ENCODE results near the gene FZR1. TPM values are rescaled to one million over a fixed set of nuclear protein-coding genes. Genes with fewer than 3 reads are reported as not detected.

Gene FZR1
- total and polyA plus RNA-seq, 2 experiments from 2014 or later: 16.1 to 39.2 TPM

GRCh38 chr19:3500429-3501101, 5.5 kb upstream of the FZR1 start, which contains the start of gene DOHH:
Gene DOHH, minus strand, starts transcription at chr19:3500674. Its CDS starts 3,860 bp downstream, at chr19:3496814.
- no peaks in the 10 kb centered on the region for H3K9me2 ChIP-seq (ENCODE audit: insufficient read depth)
- H3K4me3 ChIP-seq: peak within 1 kb of the TSS; percentile 99
- H3K79me2 ChIP-seq (replicated peaks; ENCODE audit: insufficient read depth): peaks cover 27% of the 10 kb centered on the region
- peak; percentile 93 for ATAC-seq
- H3K27me3 ChIP-seq (ENCODE audit: insufficient read depth): no peaks in the 10 kb centered on the region
- H3K9me3 Mint-ChIP-seq: peaks cover 4% of the 10 kb centered on the region; the same call in 1 of the 3 replicates
- peaks cover 25% of the 10 kb centered on the region for H3K36me3 Mint-ChIP-seq (ENCODE audit: low read depth)
- peaks cover 7% of the 10 kb centered on the region for H3K27me3 Mint-ChIP-seq (ENCODE audit: insufficient read depth, low read depth, poor library complexity)
- H3F3A ChIP-seq (replicated peaks; ENCODE audit: low read depth): 0 out of 2 replicates have a peak, but pooled peaks cover 3% of the 10 kb centered on the region
- peak; percentile 98 for DNase-seq (ENCODE audit: low spot score)
- peak within 1 kb of the TSS; percentile 87 for H3K4me3 Mint-ChIP-seq
- peaks cover 5% of the 10 kb centered on the region; the same call in 1 of the 2 replicates for H3K36me3 ChIP-seq (ENCODE audit: insufficient read depth)
- peaks cover 5% of the 10 kb centered on the region; the same call in 1 of the 2 replicates for H4K20me1 ChIP-seq (replicated peaks; ENCODE audit: insufficient read depth)
- H3K27ac Mint-ChIP-seq: peak within 1 kb of the TSS; percentile 100
- TF ChIP-seq POLR2AphosphoS5 (IDR thresholded peaks at IDR 0.05; ENCODE audit: low read depth) (peak; percentile 83), CREB1 (CRISPR knock-in tag; IDR thresholded peaks at IDR 0.05; ENCODE audit: low read depth) (peak; percentile 18; the same call in 1 of the 2 replicates), REST (IDR thresholded peaks at IDR 0.05; ENCODE audit: unreplicated experiment) (no peak)
- H3K4me1 ChIP-seq (ENCODE audit: insufficient read depth): peaks cover 17% of the 10 kb centered on the region
- H3K27ac ChIP-seq (ENCODE audit: low read depth): peak within 1 kb of the TSS; percentile 86
- peaks cover 13% of the 10 kb centered on the region for H3K4me1 Mint-ChIP-seq
- peak within 1 kb of the TSS; percentile 92 for H3K4me2 ChIP-seq
- H2AFZ ChIP-seq: peak within 1 kb of the TSS; percentile 1; the same call in 1 of the 2 replicates

GRCh38 chr19:3501780-3502179, 4.3 kb upstream of the FZR1 start:
- H3K4me1 Mint-ChIP-seq: peaks cover 13% of the 10 kb centered on the region
- ATAC-seq (no peak), DNase-seq (ENCODE audit: low spot score) (no peak)
- peaks cover 9% of the 10 kb centered on the region for H3K27me3 Mint-ChIP-seq (ENCODE audit: insufficient read depth, low read depth, poor library complexity)
- H3K36me3 ChIP-seq (ENCODE audit: insufficient read depth): no peaks in the 10 kb centered on the region
- peaks cover 4% of the 10 kb centered on the region; the same call in 1 of the 3 replicates for H3K9me3 Mint-ChIP-seq
- H3K79me2 ChIP-seq (replicated peaks; ENCODE audit: insufficient read depth): peaks cover 27% of the 10 kb centered on the region
- no peak overlapping the region for H3K4me3 ChIP-seq
- peaks cover 5% of the 10 kb centered on the region; the same call in 1 of the 2 replicates for H4K20me1 ChIP-seq (replicated peaks; ENCODE audit: insufficient read depth)
- H3K4me1 ChIP-seq (ENCODE audit: insufficient read depth): peaks cover 17% of the 10 kb centered on the region
- no peak overlapping the region for H3K27ac Mint-ChIP-seq
- H3K27ac ChIP-seq (ENCODE audit: low read depth): no peak overlapping the region
- no peak overlapping the region for H2AFZ ChIP-seq
- no peaks in the 10 kb centered on the region for H3K9me2 ChIP-seq (ENCODE audit: insufficient read depth)
- H3K4me2 ChIP-seq: no peak overlapping the region
- H3K36me3 Mint-ChIP-seq (ENCODE audit: low read depth): peaks cover 17% of the 10 kb centered on the region
- no peaks in the 10 kb centered on the region for H3K27me3 ChIP-seq (ENCODE audit: insufficient read depth)
- no peak overlapping the region for H3K4me3 Mint-ChIP-seq
- H3F3A ChIP-seq (replicated peaks; ENCODE audit: low read depth): 0 out of 2 replicates have a peak, but pooled peaks cover 2% of the 10 kb centered on the region
- TF ChIP-seq REST (IDR thresholded peaks at IDR 0.05; ENCODE audit: unreplicated experiment) (no peak), NANOG (IDR thresholded peaks at IDR 0.05; ENCODE audit: borderline replicate concordance) (no peak), ETS1 (IDR thresholded peaks at IDR 0.05) (no peak), STAT1 (IDR thresholded peaks at IDR 0.05; ENCODE audit: unreplicated experiment) (no peak)
